ENCODE results near the gene RANBP3.

Gene RANBP3

GRCh38 chr19:5929625-5930024 lies 48.3 kb downstream of the RANBP3 start:
- ATAC-seq (ENCODE audit: insufficient read depth, low read depth) (no peak), DNase-seq (no peak)
- Histone ChIP-seq H3K9me3 (ENCODE audit: insufficient read depth, low read length, severe bottlenecking) (no peaks in the 10 kb centered on the region), H3K27me3 (ENCODE audit: insufficient read depth, low read length, poor library complexity) (no peaks in the 10 kb centered on the region), H3K27ac (ENCODE audit: low read length) (no peak overlapping the region), H4K20me1 (ENCODE audit: insufficient read depth, low read length) (peaks cover 42% of the 10 kb centered on the region), H3K79me2 (ENCODE audit: insufficient read depth, low read length) (peaks cover 26% of the 10 kb centered on the region), H3K4me2 (ENCODE audit: insufficient read depth, low read length) (no peak overlapping the region), H2AFZ (ENCODE audit: low read depth, low read length) (no peak overlapping the region), H3K9ac (ENCODE audit: low read depth, low read length) (no peak overlapping the region), H3K4me1 (ENCODE audit: insufficient read depth, low read length) (no peaks in the 10 kb centered on the region), H3K4me3 (ENCODE audit: low read depth in 1 of 2, low read length in 2 of 2) (no peak overlapping the region), H3K36me3 (ENCODE audit: insufficient read depth, low read length) (peaks cover 94% of the 10 kb centered on the region)
- TF ChIP-seq EZH2 (IDR thresholded peaks at IDR 0.05; ENCODE audit: borderline replicate concordance, low read depth, low read length, severe bottlenecking) (no peak), CTCF (IDR thresholded peaks at IDR 0.05; ENCODE audit: borderline replicate concordance, extremely low read depth, low read length, poor library complexity, severe bottlenecking) (no peak)

DNA sequence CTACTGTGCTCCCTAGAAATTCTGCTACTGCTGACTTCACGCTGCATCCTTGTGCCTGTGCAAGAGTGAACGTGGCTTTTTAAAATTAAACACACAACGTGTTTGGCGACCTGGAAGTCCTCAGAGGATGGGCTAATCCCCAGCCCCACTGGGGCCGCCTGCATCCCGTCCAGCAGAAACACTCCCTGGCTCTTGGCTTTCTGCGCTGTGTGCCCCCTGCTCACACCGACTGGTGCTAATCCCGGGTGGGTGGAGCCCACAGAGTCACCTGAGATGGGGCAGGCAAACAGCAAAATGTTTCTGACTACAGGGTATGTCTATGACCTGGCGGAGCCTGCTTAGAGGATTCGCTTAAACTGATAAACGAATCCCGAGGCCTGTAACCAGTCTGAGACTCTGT lies 48.8 kb downstream of the RANBP3 start:
- Histone ChIP-seq H3K4me1 (ENCODE audit: insufficient read depth, low read length) (no peaks in the 10 kb centered on the region), H3K4me2 (ENCODE audit: insufficient read depth, low read length) (no peak overlapping the region), H3K4me3 (ENCODE audit: low read depth in 1 of 2, low read length in 2 of 2) (no peak overlapping the region), H2AFZ (ENCODE audit: low read depth, low read length) (no peak overlapping the region), H4K20me1 (ENCODE audit: insufficient read depth, low read length) (peaks cover 41% of the 10 kb centered on the region), H3K27ac (ENCODE audit: low read length) (no peak overlapping the region), H3K27me3 (ENCODE audit: insufficient read depth, low read length, poor library complexity) (no peaks in the 10 kb centered on the region), H3K79me2 (ENCODE audit: insufficient read depth, low read length) (peaks cover 22% of the 10 kb centered on the region), H3K9me3 (ENCODE audit: insufficient read depth, low read length, severe bottlenecking) (no peaks in the 10 kb centered on the region), H3K36me3 (ENCODE audit: insufficient read depth, low read length) (peaks cover 98% of the 10 kb centered on the region), H3K9ac (ENCODE audit: low read depth, low read length) (no peak overlapping the region)
- ATAC-seq (ENCODE audit: insufficient read depth, low read depth) (no peak), DNase-seq (no peak)
- TF ChIP-seq EZH2 (IDR thresholded peaks at IDR 0.05; ENCODE audit: borderline replicate concordance, low read depth, low read length, severe bottlenecking) = no peak
- TF ChIP-seq CTCF (IDR thresholded peaks at IDR 0.05; ENCODE audit: borderline replicate concordance, extremely low read depth, low read length, poor library complexity, severe bottlenecking) = no peak

- Histone ChIP-seq H3K27ac (ENCODE audit: low read length) (no peak overlapping the region), H3K4me2 (ENCODE audit: insufficient read depth, low read length) (no peak overlapping the region), H3K79me2 (ENCODE audit: insufficient read depth, low read length) (peaks cover 6% of the 10 kb centered on the region; the same call in 1 of the 2 replicates), H4K20me1 (ENCODE audit: insufficient read depth, low read length) (peaks cover 31% of the 10 kb centered on the region), H3K27me3 (ENCODE audit: insufficient read depth, low read length, poor library complexity) (no peaks in the 10 kb centered on the region), H2AFZ (ENCODE audit: low read depth, low read length) (no peak overlapping the region), H3K4me1 (ENCODE audit: insufficient read depth, low read length) (no peaks in the 10 kb centered on the region), H3K9ac (ENCODE audit: low read depth, low read length) (no peak overlapping the region), H3K36me3 (ENCODE audit: insufficient read depth, low read length) (peaks cover 98% of the 10 kb centered on the region), H3K9me3 (ENCODE audit: insufficient read depth, low read length, severe bottlenecking) (no peaks in the 10 kb centered on the region), H3K4me3 (ENCODE audit: low read depth in 1 of 2, low read length in 2 of 2) (no peak overlapping the region)
- no peak for ATAC-seq (ENCODE audit: insufficient read depth, low read depth)
- TF ChIP-seq EZH2 (IDR thresholded peaks at IDR 0.05; ENCODE audit: borderline replicate concordance, low read depth, low read length, severe bottlenecking) (no peak), CTCF (IDR thresholded peaks at IDR 0.05; ENCODE audit: borderline replicate concordance, extremely low read depth, low read length, poor library complexity, severe bottlenecking) (no peak)
- no peak for DNase-seq
These were observed 50.5 kb downstream of the RANBP3 start for GRCh38 chr19:5927441-5927821.
